Osteocyte (in vitro differentiated cells): Measurements from ENCODE around the gene PRRG2. TPM values are rescaled to one million over a fixed set of nuclear protein-coding genes. Genes with fewer than 3 reads are reported as not detected.

Experiments
- DNase-seq: peaks from one replicate; pipeline ENCODE4 v3.0.0; 2021; ENCODE audit warnings: mixed read lengths; ENCODE audit not compliant: unreplicated experiment; ENCODE audit errors: extremely low spot score
- H3K27ac Mint-ChIP-seq: one replicate; pipeline ENCODE4 v1.8.0; 2021; ENCODE audit warnings: mild to moderate bottlenecking, mixed read lengths; ENCODE audit not compliant: unreplicated experiment
- H3K27me3 Mint-ChIP-seq: one replicate; pipeline ENCODE4 v1.8.0; 2021; ENCODE audit warnings: mixed read lengths; ENCODE audit not compliant: unreplicated experiment
- H3K36me3 Mint-ChIP-seq: one replicate; pipeline ENCODE4 v1.8.0; 2021; ENCODE audit warnings: mixed read lengths; ENCODE audit not compliant: unreplicated experiment
- H3K4me1 Mint-ChIP-seq: one replicate; pipeline ENCODE4 v1.8.0; 2021; ENCODE audit warnings: mixed read lengths; ENCODE audit not compliant: unreplicated experiment
- H3K4me3 Mint-ChIP-seq: one replicate; pipeline ENCODE4 v1.8.0; 2021; ENCODE audit warnings: mild to moderate bottlenecking, moderate library complexity, mixed read lengths; ENCODE audit not compliant: unreplicated experiment
- H3K9me3 Mint-ChIP-seq: one replicate; pipeline ENCODE4 v1.8.0; 2021; ENCODE audit warnings: mixed read lengths; ENCODE audit not compliant: unreplicated experiment
- total RNA-seq: library from RNA; stranded (reverse); gene quantifications from 2 replicates; pipeline ENCODE4 v1.2.1, GENCODE V29; 2021
- TF ChIP-seq, protein P1 (sequence below): fragments of 200-600 bp; sonication (generic); IDR thresholded peaks from 2 replicates; pipeline ENCODE4 v1.5.0; 2021; ENCODE audit warnings: antibody characterized with exemption, mild to moderate bottlenecking, moderate library complexity

The PRRG2 gene
- total RNA-seq, 1 donor from 2014 or later = 0.32 TPM

DNA sequence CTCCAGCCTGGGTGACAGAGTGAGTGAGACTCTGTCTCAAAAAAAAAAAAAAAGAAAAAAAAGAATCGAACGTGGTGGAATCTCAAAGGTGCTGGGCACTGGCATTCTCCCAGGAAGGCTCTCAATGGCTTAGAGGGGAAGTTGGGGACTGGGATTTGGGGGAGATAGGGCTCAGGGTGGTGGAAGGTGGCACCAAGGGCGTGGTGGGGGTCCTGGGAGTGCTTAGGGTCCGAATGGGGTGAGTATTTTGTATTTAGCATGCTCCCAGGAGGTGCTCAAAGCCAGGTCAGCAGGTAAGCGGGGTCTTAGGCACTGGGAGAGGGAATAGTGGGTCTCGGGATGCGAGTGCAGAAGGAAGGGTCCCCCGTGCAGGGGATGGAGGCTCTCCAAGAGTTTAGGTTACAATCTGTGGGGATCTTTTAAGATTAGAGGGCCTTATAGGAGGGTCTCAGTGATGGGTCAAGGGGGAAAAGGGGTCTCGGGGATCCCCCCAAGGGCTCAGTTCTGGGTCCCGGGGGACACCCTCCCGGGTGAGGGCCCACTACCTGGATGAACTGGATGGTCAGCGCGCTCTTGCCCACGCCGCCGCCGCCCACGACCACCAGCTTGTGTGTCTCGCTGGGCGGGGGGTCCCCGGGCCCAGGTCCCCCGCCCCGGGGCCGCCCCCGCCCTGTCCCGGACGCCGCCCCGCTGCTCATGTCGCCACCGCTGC lies 58.4 kb downstream of the PRRG2 start:
- Mint-ChIP-seq H3K4me1 (peaks cover 72% of the 10 kb centered on the region), H3K27me3 (no peaks in the 10 kb centered on the region), H3K36me3 (peaks cover 2% of the 10 kb centered on the region), H3K27ac (peak overlapping the region; percentile 100), H3K9me3 (no peaks in the 10 kb centered on the region), H3K4me3 (peak overlapping the region; percentile 95)
- TF ChIP-seq, protein P1, sequence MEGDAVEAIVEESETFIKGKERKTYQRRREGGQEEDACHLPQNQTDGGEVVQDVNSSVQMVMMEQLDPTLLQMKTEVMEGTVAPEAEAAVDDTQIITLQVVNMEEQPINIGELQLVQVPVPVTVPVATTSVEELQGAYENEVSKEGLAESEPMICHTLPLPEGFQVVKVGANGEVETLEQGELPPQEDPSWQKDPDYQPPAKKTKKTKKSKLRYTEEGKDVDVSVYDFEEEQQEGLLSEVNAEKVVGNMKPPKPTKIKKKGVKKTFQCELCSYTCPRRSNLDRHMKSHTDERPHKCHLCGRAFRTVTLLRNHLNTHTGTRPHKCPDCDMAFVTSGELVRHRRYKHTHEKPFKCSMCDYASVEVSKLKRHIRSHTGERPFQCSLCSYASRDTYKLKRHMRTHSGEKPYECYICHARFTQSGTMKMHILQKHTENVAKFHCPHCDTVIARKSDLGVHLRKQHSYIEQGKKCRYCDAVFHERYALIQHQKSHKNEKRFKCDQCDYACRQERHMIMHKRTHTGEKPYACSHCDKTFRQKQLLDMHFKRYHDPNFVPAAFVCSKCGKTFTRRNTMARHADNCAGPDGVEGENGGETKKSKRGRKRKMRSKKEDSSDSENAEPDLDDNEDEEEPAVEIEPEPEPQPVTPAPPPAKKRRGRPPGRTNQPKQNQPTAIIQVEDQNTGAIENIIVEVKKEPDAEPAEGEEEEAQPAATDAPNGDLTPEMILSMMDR = no peak
- no peak for DNase-seq

DNA sequence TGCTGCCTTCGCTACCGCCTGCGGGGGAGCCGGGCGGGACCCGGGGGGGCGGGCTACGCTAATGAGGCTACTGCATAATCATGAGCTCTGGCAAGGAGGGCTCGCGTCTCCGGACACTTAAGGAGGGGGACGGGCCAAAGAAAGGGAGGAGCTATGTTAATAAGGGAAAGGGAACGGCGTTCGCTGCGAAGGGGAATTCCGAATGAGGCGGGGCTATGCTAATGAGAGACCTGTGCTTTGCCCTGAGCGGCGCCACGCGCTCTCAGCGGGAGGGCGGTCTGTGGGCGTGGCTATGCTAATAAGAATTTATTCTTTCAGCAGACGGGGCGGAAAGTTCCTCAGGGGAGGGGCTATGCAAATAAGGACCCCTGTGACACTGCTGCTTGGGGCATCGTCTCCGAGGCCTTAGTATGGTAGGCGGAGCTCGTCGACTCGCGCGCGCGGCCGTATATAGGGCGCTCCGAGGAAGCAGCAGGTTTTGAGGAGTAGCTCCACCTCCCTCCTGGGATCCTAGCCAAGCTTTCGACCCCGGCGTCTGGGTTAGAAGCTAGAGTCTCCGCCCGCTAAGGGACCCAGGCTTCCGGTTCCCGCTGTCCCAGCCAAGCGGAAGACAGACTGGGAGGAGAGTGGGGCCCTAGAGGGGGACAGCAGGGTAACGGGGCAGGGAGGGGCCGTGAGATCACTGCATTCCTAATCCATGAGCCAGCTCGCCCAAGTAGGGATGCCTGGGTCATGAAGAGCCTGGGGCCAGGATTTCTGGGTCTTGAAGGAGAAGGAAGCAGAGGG lies 59.2 kb downstream of the PRRG2 start, which contains the start of gene RRAS:
TSS of gene RRAS (minus strand) at position 31 of the 786 bp plus-strand sequence. CDS start 45 bp downstream, outside the sequence.
- no peaks in the 10 kb centered on the region for H3K27me3 Mint-ChIP-seq
- DNase-seq = peak; percentile 100
- H3K9me3 Mint-ChIP-seq = no peaks in the 10 kb centered on the region
- peaks cover 69% of the 10 kb centered on the region for H3K4me1 Mint-ChIP-seq
- H3K4me3 Mint-ChIP-seq = peak within 1 kb of the TSS; percentile 95
- H3K27ac Mint-ChIP-seq = peak within 1 kb of the TSS; percentile 100
- TF ChIP-seq, protein P1 = no peak
- H3K36me3 Mint-ChIP-seq = peaks cover 2% of the 10 kb centered on the region

Other genes with a start within 250 kb of the PRRG2 start
- gene CD37, start 245.9 kb upstream of the PRRG2 start, total RNA-seq = not detected in 2 replicates
- 93.8 and 98.0 TPM in 2 replicates for gene TEAD2, start 218.9 kb upstream of the PRRG2 start, total RNA-seq
- 1.6 and 4.4 TPM in 2 replicates for gene DKKL1, start 217.4 kb upstream of the PRRG2 start, total RNA-seq
- gene KASH5, start 193.1 kb upstream of the PRRG2 start, total RNA-seq = not detected in 2 replicates
- gene PTH2, start 157.9 kb upstream of the PRRG2 start, total RNA-seq = not detected in 2 replicates
- gene GFY, start 155.9 kb upstream of the PRRG2 start, total RNA-seq = not detected in 2 replicates
- gene SLC17A7, start 139.8 kb upstream of the PRRG2 start, total RNA-seq = 0.34 and 0.54 TPM in 2 replicates
- gene PIH1D1, start 129.5 kb upstream of the PRRG2 start, total RNA-seq = 80.2 and 84.5 TPM in 2 replicates
- gene ALDH16A1, start 128.1 kb upstream of the PRRG2 start, total RNA-seq = 31.8 and 34.0 TPM in 2 replicates
- gene FLT3LG, start 107.1 kb upstream of the PRRG2 start, total RNA-seq = 10.8 and 11.3 TPM in 2 replicates
- 2,592 and 2,617 TPM in 2 replicates for gene RPL13A, start 93.7 kb upstream of the PRRG2 start, total RNA-seq
- gene RPS11, start 84.9 kb upstream of the PRRG2 start, total RNA-seq = 1,892 and 1,912 TPM in 2 replicates
- gene FCGRT, start 68.7 kb upstream of the PRRG2 start, total RNA-seq = 253 and 278 TPM in 2 replicates
- gene RCN3, start 53.3 kb upstream of the PRRG2 start, total RNA-seq = 81.3 and 85.0 TPM in 2 replicates
- 58.7 and 66.2 TPM in 2 replicates for gene NOSIP, start 760 bp upstream of the PRRG2 start, total RNA-seq
- gene PRR12, start 9.9 kb downstream of the PRRG2 start, total RNA-seq = 31.6 and 32.9 TPM in 2 replicates
- gene RRAS, start 58.8 kb downstream of the PRRG2 start, total RNA-seq = 67.4 and 67.7 TPM in 2 replicates
- gene SCAF1, start 60.9 kb downstream of the PRRG2 start, total RNA-seq = 74.9 and 81.9 TPM in 2 replicates
- gene IRF3, start 84.5 kb downstream of the PRRG2 start, total RNA-seq = 80.9 and 88.9 TPM in 2 replicates
- 23.6 and 29.3 TPM in 2 replicates for gene BCL2L12, start 84.6 kb downstream of the PRRG2 start, total RNA-seq
- 121 and 126 TPM in 2 replicates for gene PRMT1, start 96.0 kb downstream of the PRRG2 start, total RNA-seq
- 0.73 and 1.5 TPM in 2 replicates for gene ADM5, start 108.3 kb downstream of the PRRG2 start, total RNA-seq
- gene CPT1C, start 109.8 kb downstream of the PRRG2 start, total RNA-seq = 44.2 and 48.8 TPM in 2 replicates
- gene TSKS, start 182.0 kb downstream of the PRRG2 start, total RNA-seq = not detected in 2 replicates
- 130 and 133 TPM in 2 replicates for gene AP2A1, start 185.7 kb downstream of the PRRG2 start, total RNA-seq
- 19.9 and 24.4 TPM in 2 replicates for gene FUZ, start 232.0 kb downstream of the PRRG2 start, total RNA-seq
- gene MED25, start 237.0 kb downstream of the PRRG2 start, total RNA-seq = 56.1 and 58.1 TPM in 2 replicates